HepG2 (cell line): Measurements from ENCODE around the gene OSBPL2. TPM values are rescaled to one million over a fixed set of nuclear protein-coding genes. Genes with fewer than 3 reads are reported as not detected.

Source experiments
- ATF7-NPFF ChIP-seq: sonication (generic); formaldehyde crosslinking; IDR thresholded peaks from 2 replicates; pipeline ENCODE4 v1.8.1; 2023; ENCODE audit warnings: mild to moderate bottlenecking, low read depth, missing genetic modification reagents, moderate library complexity
- CBX2 ChIP-seq, 2 experiments: fragments of 200-600 bp in 1 of 2; sonication (generic); formaldehyde crosslinking in 1 of 2; IDR thresholded peaks; 2 replicates each; pipeline versions ENCODE4 v1.7.0 to v1.8.1; 2018 to 2022; ENCODE audit warnings: low read depth in 2 of 2, low read length in 1 of 2, mild to moderate bottlenecking in 1 of 2, missing genetic modification reagents in 1 of 2
- EZH2 ChIP-seq: conservative IDR thresholded peaks from 2 replicates; pipeline ENCODE4 v1.6.1; 2012; ENCODE audit warnings: mild to moderate bottlenecking, low read depth, low read length, moderate library complexity
- GLI4 ChIP-seq: sonication (generic); formaldehyde crosslinking; IDR thresholded peaks from 2 replicates; pipeline ENCODE4 v1.5.1; 2020; ENCODE audit warnings: missing genetic modification reagents, mild to moderate bottlenecking, moderate library complexity, borderline replicate concordance
- HNRNPUL1 ChIP-seq: fragments of 200-400 bp; formaldehyde crosslinking; IDR thresholded peaks from 2 replicates; pipeline ENCODE4 v1.6.1; 2017; ENCODE audit warnings: low read depth, mild to moderate bottlenecking, low read length, moderate library complexity
- MBD4 ChIP-seq: IDR thresholded peaks from 2 replicates; pipeline ENCODE4 v1.6.1; 2012; ENCODE audit warnings: low read length, inconsistent platforms, borderline replicate concordance
- NCOA2 ChIP-seq: sonication (generic); formaldehyde crosslinking; IDR thresholded peaks from 2 replicates; pipeline ENCODE4 v1.8.0; 2022; ENCODE audit warnings: inconsistent platforms
- RFX1 ChIP-seq: fragments of 450-650 bp; IDR thresholded peaks from 2 replicates; pipeline ENCODE4 v1.6.1; 2017
- SAP130 ChIP-seq: IDR thresholded peaks from 2 replicates; pipeline ENCODE4 v1.6.1; 2016; ENCODE audit warnings: low read depth
- SP140L ChIP-seq: sonication (generic); formaldehyde crosslinking; IDR thresholded peaks from 2 replicates; pipeline ENCODE4 v1.4.0; 2020; ENCODE audit warnings: missing genetic modification reagents, borderline replicate concordance
- ZFP1 ChIP-seq: IDR thresholded peaks from 2 replicates; pipeline ENCODE4 v1.6.1; 2016
- ZFP36L2 ChIP-seq: sonication (generic); formaldehyde crosslinking; IDR thresholded peaks from 2 replicates; pipeline ENCODE4 v1.4.0; 2020; ENCODE audit warnings: missing genetic modification reagents
- ZNF224 ChIP-seq: sonication (generic); formaldehyde crosslinking; IDR thresholded peaks from 2 replicates; pipeline ENCODE4 v1.5.0; 2020; ENCODE audit warnings: mild to moderate bottlenecking, missing genetic modification reagents
- ZNF614 ChIP-seq: IDR thresholded peaks from 2 replicates; pipeline ENCODE4 v1.6.1; 2018; ENCODE audit warnings: missing biosample characterization, missing genetic modification reagents, inconsistent platforms, borderline replicate concordance
- ZNF775 ChIP-seq: sonication (generic); formaldehyde crosslinking; IDR thresholded peaks from 2 replicates; pipeline ENCODE4 v1.4.0; 2020; ENCODE audit warnings: missing genetic modification reagents, mild to moderate bottlenecking, moderate library complexity, borderline replicate concordance
- polyA plus RNA-seq, 8 experiments: library from polyadenylated mRNA; depleted of rRNA in 3 of 8; stranded (reverse) in 7 of 8; unstranded in 1 of 8; fragments of >200 nt; fragmentation: Illumina TruSeq in 4 of 8; extraction: Trizol in 4 of 8; gene quantifications; 2 replicates each; pipeline versions ENCODE4 v1.2.1 to v1.2.3, GENCODE V29; 2011 to 2016; ENCODE audit warnings: low read depth in 4 of 8, missing spikeins in 1 of 8, mixed read lengths in 1 of 8; ENCODE audit not compliant: insufficient read depth in 1 of 8
- total RNA-seq, 5 experiments: library from RNA; depleted of rRNA; stranded (reverse); fragments of >200 nt; fragmentation: Illumina TruSeq; extraction: Trizol; gene quantifications; 2 replicates each; pipeline ENCODE4 v1.2.3, GENCODE V29; 2016; ENCODE audit warnings: low read depth in 1 of 5
- TF ChIP-seq, protein P1 (sequence below): sonication (generic); formaldehyde crosslinking; IDR thresholded peaks from 2 replicates; pipeline ENCODE4 v1.4.0; 2020; ENCODE audit warnings: mild to moderate bottlenecking, missing genetic modification reagents
- TF ChIP-seq, protein P2 (sequence below): sonication (generic); formaldehyde crosslinking; IDR thresholded peaks from 2 replicates; pipeline ENCODE4 v1.4.0; 2020; ENCODE audit warnings: missing genetic modification reagents, mild to moderate bottlenecking, borderline replicate concordance
- TF ChIP-seq, protein P3 (sequence below): sonication (generic); formaldehyde crosslinking; IDR thresholded peaks from 2 replicates; pipeline ENCODE4 v1.9.0; 2021; ENCODE audit warnings: missing genetic modification reagents, mild to moderate bottlenecking, borderline replicate concordance
- TF ChIP-seq, protein P4 (sequence below): sonication (generic); formaldehyde crosslinking; IDR thresholded peaks from 2 replicates; pipeline ENCODE4 v1.4.0; 2020; ENCODE audit warnings: missing genetic modification reagents, mild to moderate bottlenecking, borderline replicate concordance
- TF ChIP-seq, protein P5 (sequence below): sonication (generic); formaldehyde crosslinking; IDR thresholded peaks from 2 replicates; pipeline ENCODE4 v1.9.0; 2021; ENCODE audit warnings: missing genetic modification reagents, mild to moderate bottlenecking, borderline replicate concordance
- TF ChIP-seq, protein P6 (sequence below): sonication (generic); formaldehyde crosslinking; IDR thresholded peaks from 2 replicates; pipeline ENCODE4 v1.9.0; 2021; ENCODE audit warnings: missing genetic modification reagents, borderline replicate concordance

Gene OSBPL2
- total and polyA plus RNA-seq, 2 of the 13 experiments (the other 11 are each of a cell fraction or from before 2014, with no cell fraction given), result 18.5 to 37.4 TPM

DNA sequence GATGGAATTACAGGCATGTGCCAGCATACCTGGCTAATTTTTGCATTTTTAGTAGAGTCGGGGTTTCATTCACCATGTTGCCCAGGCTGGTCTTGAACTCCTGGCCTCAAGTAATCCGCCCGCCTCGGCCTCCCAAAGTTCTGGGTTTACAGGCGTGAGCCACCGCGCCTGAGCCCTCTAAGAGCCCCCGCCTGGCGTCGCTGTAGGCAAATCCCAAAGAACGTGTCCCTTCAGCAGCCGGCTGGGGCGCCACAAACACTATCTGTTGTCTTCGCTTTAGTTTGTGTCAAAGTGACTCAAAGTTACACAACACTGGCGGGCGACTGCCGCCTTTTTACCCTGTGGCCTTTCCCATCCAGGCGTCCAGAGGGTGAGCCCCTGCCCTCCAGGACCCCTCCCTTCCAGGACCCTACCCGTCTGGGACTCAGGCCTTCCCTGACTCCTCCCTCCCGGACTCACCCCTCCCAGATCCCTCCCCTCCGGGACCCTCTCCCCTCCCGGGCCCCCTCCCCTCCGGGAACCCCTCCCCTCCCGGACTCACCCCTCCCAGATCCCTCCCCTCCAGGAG is 63.5 kb downstream of the OSBPL2 start (continued):
- TF ChIP-seq ATF7-NPFF (peak; percentile 92), SAP130 (CRISPR knock-in tag) (peak; percentile 95), EZH2 (no peak), ZNF224 (CRISPR knock-in tag) (no peak; the same call in 1 of the 2 replicates), HNRNPUL1 (no peak), MBD4 (no peak), RFX1 (no peak), SP140L (CRISPR knock-in tag) (peak; percentile 98; the same call in 1 of the 2 replicates), ZFP36L2 (peak; percentile 88; the same call in 1 of the 2 replicates), ZNF775 (0 out of 2 replicates have a peak, but pooled peaks have one; percentile 69), GLI4 (CRISPR knock-in tag) (peak; percentile 70; the same call in 1 of the 2 replicates), CBX2 (IDR thresholded peaks at IDR 0.05; ENCODE audit: low read depth, low read length) (no peak), CBX2 (CRISPR knock-in tag; IDR thresholded peaks at IDR 0.05; ENCODE audit: low read depth) (peak; percentile 39; the same call in 1 of the 2 replicates), NCOA2 (CRISPR knock-in tag) (peak; percentile 76), ZFP1 (CRISPR knock-in tag) (peak; percentile 93), ZNF614 (CRISPR knock-in tag) (peak; percentile 98)
- TF ChIP-seq, protein P1, sequence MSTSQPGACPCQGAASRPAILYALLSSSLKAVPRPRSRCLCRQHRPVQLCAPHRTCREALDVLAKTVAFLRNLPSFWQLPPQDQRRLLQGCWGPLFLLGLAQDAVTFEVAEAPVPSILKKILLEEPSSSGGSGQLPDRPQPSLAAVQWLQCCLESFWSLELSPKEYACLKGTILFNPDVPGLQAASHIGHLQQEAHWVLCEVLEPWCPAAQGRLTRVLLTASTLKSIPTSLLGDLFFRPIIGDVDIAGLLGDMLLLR (CRISPR knock-in tag), result peak; percentile 59; the same call in 1 of the 2 replicates
- TF ChIP-seq, protein P2, sequence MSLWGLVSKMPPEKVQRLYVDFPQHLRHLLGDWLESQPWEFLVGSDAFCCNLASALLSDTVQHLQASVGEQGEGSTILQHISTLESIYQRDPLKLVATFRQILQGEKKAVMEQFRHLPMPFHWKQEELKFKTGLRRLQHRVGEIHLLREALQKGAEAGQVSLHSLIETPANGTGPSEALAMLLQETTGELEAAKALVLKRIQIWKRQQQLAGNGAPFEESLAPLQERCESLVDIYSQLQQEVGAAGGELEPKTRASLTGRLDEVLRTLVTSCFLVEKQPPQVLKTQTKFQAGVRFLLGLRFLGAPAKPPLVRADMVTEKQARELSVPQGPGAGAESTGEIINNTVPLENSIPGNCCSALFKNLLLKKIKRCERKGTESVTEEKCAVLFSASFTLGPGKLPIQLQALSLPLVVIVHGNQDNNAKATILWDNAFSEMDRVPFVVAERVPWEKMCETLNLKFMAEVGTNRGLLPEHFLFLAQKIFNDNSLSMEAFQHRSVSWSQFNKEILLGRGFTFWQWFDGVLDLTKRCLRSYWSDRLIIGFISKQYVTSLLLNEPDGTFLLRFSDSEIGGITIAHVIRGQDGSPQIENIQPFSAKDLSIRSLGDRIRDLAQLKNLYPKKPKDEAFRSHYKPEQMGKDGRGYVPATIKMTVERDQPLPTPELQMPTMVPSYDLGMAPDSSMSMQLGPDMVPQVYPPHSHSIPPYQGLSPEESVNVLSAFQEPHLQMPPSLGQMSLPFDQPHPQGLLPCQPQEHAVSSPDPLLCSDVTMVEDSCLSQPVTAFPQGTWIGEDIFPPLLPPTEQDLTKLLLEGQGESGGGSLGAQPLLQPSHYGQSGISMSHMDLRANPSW (CRISPR knock-in tag), result peak; percentile 18; the same call in 1 of the 2 replicates
- TF ChIP-seq, protein P3, sequence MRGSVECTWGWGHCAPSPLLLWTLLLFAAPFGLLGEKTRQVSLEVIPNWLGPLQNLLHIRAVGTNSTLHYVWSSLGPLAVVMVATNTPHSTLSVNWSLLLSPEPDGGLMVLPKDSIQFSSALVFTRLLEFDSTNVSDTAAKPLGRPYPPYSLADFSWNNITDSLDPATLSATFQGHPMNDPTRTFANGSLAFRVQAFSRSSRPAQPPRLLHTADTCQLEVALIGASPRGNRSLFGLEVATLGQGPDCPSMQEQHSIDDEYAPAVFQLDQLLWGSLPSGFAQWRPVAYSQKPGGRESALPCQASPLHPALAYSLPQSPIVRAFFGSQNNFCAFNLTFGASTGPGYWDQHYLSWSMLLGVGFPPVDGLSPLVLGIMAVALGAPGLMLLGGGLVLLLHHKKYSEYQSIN, result no peak
- TF ChIP-seq, protein P4, sequence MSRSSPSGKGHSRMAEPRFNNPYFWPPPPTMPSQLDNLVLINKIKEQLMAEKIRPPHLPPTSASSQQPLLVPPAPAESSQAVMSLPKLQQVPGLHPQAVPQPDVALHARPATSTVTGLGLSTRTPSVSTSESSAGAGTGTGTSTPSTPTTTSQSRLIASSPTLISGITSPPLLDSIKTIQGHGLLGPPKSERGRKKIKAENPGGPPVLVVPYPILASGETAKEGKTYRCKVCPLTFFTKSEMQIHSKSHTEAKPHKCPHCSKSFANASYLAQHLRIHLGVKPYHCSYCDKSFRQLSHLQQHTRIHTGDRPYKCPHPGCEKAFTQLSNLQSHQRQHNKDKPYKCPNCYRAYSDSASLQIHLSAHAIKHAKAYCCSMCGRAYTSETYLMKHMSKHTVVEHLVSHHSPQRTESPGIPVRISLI (CRISPR knock-in tag), result peak; percentile 69
- TF ChIP-seq, protein P5, sequence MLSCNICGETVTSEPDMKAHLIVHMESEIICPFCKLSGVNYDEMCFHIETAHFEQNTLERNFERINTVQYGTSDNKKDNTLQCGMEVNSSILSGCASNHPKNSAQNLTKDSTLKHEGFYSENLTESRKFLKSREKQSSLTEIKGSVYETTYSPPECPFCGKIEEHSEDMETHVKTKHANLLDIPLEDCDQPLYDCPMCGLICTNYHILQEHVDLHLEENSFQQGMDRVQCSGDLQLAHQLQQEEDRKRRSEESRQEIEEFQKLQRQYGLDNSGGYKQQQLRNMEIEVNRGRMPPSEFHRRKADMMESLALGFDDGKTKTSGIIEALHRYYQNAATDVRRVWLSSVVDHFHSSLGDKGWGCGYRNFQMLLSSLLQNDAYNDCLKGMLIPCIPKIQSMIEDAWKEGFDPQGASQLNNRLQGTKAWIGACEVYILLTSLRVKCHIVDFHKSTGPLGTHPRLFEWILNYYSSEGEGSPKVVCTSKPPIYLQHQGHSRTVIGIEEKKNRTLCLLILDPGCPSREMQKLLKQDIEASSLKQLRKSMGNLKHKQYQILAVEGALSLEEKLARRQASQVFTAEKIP (CRISPR knock-in tag), result no peak
- TF ChIP-seq, protein P6, sequence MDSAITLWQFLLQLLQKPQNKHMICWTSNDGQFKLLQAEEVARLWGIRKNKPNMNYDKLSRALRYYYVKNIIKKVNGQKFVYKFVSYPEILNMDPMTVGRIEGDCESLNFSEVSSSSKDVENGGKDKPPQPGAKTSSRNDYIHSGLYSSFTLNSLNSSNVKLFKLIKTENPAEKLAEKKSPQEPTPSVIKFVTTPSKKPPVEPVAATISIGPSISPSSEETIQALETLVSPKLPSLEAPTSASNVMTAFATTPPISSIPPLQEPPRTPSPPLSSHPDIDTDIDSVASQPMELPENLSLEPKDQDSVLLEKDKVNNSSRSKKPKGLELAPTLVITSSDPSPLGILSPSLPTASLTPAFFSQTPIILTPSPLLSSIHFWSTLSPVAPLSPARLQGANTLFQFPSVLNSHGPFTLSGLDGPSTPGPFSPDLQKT (CRISPR knock-in tag), result no peak
